Measurements from ENCODE around the gene TSTD1. TPM values are rescaled to one million over a fixed set of nuclear protein-coding genes. Genes with fewer than 3 reads are reported as not detected.
"Not testable (repeated sequence)": the region's sequence is repeated elsewhere in the genome, so short reads cannot be mapped to it uniquely, and the experiment has no call there.

Gene TSTD1
- total RNA-seq, 1 donor from 2014 or later, result 45.1 TPM

GRCh38 chr1:161069241-161069640 lies 30.5 kb upstream of the TSTD1 start:
- DNase-seq (ENCODE audit: low read depth), result no peak

GRCh38 chr1:161068306-161069234 lies 29.8 kb upstream of the TSTD1 start:
- no peak for DNase-seq (ENCODE audit: low read depth)

GRCh38 chr1:161066694-161067093 lies 27.9 kb upstream of the TSTD1 start:
- no peak for DNase-seq (ENCODE audit: low read depth)

GRCh38 chr1:161065681-161066080 lies 26.9 kb upstream of the TSTD1 start:
- DNase-seq (ENCODE audit: low read depth), result not testable (repeated sequence)

GRCh38 chr1:161063936-161064335 lies 25.2 kb upstream of the TSTD1 start:
- not testable (repeated sequence) for DNase-seq (ENCODE audit: low read depth)

- DNase-seq (ENCODE audit: low read depth), result no peak
These were observed 22.7 kb upstream of the TSTD1 start for GRCh38 chr1:161061419-161061818.

GRCh38 chr1:161059293-161059692 lies 20.5 kb upstream of the TSTD1 start:
- no peak for DNase-seq (ENCODE audit: low read depth)

GRCh38 chr1:161054805-161055204 lies 16.0 kb upstream of the TSTD1 start:
- DNase-seq (ENCODE audit: low read depth), result no peak

- no peak for DNase-seq (ENCODE audit: low read depth)
These were observed 15.5 kb upstream of the TSTD1 start for GRCh38 chr1:161054232-161054631.

- DNase-seq (ENCODE audit: low read depth), result no peak
These were observed 14.1 kb upstream of the TSTD1 start for GRCh38 chr1:161052899-161053298.

- DNase-seq (ENCODE audit: low read depth), result no peak
These were observed 12.5 kb upstream of the TSTD1 start for GRCh38 chr1:161051219-161051618.

- no peak for DNase-seq (ENCODE audit: low read depth)
These were observed 10.4 kb upstream of the TSTD1 start for GRCh38 chr1:161048949-161049722.

- DNase-seq (ENCODE audit: low read depth), result no peak
These were observed 9.0 kb upstream of the TSTD1 start for GRCh38 chr1:161047436-161048420.

GRCh38 chr1:161046605-161047228 lies 8.0 kb upstream of the TSTD1 start:
- no peak for DNase-seq (ENCODE audit: low read depth)

GRCh38 chr1:161045736-161046604 lies 7.2 kb upstream of the TSTD1 start, which contains the start of gene USF1:
Gene USF1, minus strand, starts transcription at chr1:161045977. Its CDS starts 2,702 bp downstream, at chr1:161043275.
- DNase-seq (ENCODE audit: low read depth), result peak; percentile 88

GRCh38 chr1:161044908-161045735 lies 6.4 kb upstream of the TSTD1 start:
- DNase-seq (ENCODE audit: low read depth), result peak; percentile 53

- DNase-seq (ENCODE audit: low read depth), result peak; percentile 19
These were observed 5.8 kb upstream of the TSTD1 start for GRCh38 chr1:161044535-161044907.

- no peak for DNase-seq (ENCODE audit: low read depth)
These were observed 782 bp upstream of the TSTD1 start for GRCh38 chr1:161039546-161039945.

- DNase-seq (ENCODE audit: low read depth), result no peak
These were observed 386 bp upstream of the TSTD1 start for GRCh38 chr1:161039154-161039545.

Data from renal cortical epithelial cell (primary cell).